Thoracic aorta (tissue), 2 donors: ENCODE data around the gene SPON1. TPM values are rescaled to one million over a fixed set of nuclear protein-coding genes. Genes with fewer than 3 reads are reported as not detected.
A peak's percentile ranks its signal among the peaks of the same experiment; 100 is the strongest.

Experiments
- ATAC-seq: fragments of 150-250 bp; one replicate; pipeline ENCODE4 v1.8.0; 2017; ENCODE audit warnings: low read depth; ENCODE audit not compliant: insufficient number of reproducible peaks, low FRiP score
- DNase-seq: peaks from one replicate; pipeline ENCODE4 v3.0.0-alpha.2; 2020; ENCODE audit warnings: low spot score
- H3K27ac ChIP-seq, 2 donors: fragments of 200-600 bp; sonication (generic); 1 replicate in 1 of 2; 2 replicates in 1 of 2; pipeline ENCODE4 v1.5.1; 2016; ENCODE audit warnings: mild to moderate bottlenecking in 2 of 2, moderate library complexity in 2 of 2
- H3K27me3 ChIP-seq: fragments of 200-600 bp; sonication (generic); replicated peaks from 2 replicates; pipeline ENCODE4 v1.6.0; 2016; ENCODE audit warnings: mild to moderate bottlenecking; ENCODE audit not compliant: insufficient read depth
- H3K36me3 ChIP-seq: fragments of 200-600 bp; sonication (generic); one replicate; pipeline ENCODE4 v1.5.1; 2016
- H3K4me1 ChIP-seq, 2 donors: fragments of 200-600 bp; sonication (generic); 1 replicate in 1 of 2; 2 replicates in 1 of 2; pipeline versions ENCODE4 v1.5.1 to v1.6.0; 2016; ENCODE audit warnings: low read depth in 2 of 2, mild to moderate bottlenecking in 1 of 2; ENCODE audit not compliant: control insufficient read depth in 1 of 2
- H3K4me3 ChIP-seq: fragments of 200-600 bp; sonication (generic); 2 replicates; pipeline ENCODE4 v1.5.1; 2016; ENCODE audit warnings: mild to moderate bottlenecking
- H3K9me3 ChIP-seq: fragments of 200-600 bp; sonication (generic); 2 replicates; pipeline ENCODE4 v1.5.1; 2016
- CTCF ChIP-seq: fragments of 200-600 bp; sonication (generic); IDR thresholded peaks from one replicate; pipeline ENCODE4 v1.5.1; 2019; ENCODE audit warnings: antibody characterized with exemption
- total RNA-seq, 2 donors: library from RNA; depleted of rRNA; stranded (reverse); fragments of >200 nt; gene quantifications; one replicate each; pipeline versions ENCODE4 v1.1.0 to v1.2.3, GENCODE V29; 2016

Gene SPON1
- total RNA-seq, 2 donors from 2014 or later, result 20.6 to 48.5 TPM

GRCh38 chr11:14114269-14114668 is 151.7 kb downstream of the SPON1 start:
- Histone ChIP-seq H3K27me3 (no peaks in the 10 kb centered on the region), H3K9me3 (no peaks in the 10 kb centered on the region), H3K27ac (no peak overlapping the region), H3K36me3 (no peaks in the 10 kb centered on the region), H3K4me1 (peaks cover 4 to 25% of the 10 kb centered on the region in 2 donors), H3K4me3 (no peak overlapping the region)
- TF ChIP-seq CTCF, result no peak
- no peak for ATAC-seq
- no peak for DNase-seq

GRCh38 chr11:14114786-14115185 is 152.3 kb downstream of the SPON1 start:
- Histone ChIP-seq H3K4me3 (no peak overlapping the region), H3K27me3 (no peaks in the 10 kb centered on the region), H3K36me3 (no peaks in the 10 kb centered on the region), H3K27ac (no peak overlapping the region), H3K9me3 (no peaks in the 10 kb centered on the region), H3K4me1 (peaks cover 4 to 25% of the 10 kb centered on the region in 2 donors)
- DNase-seq (no peak), ATAC-seq (no peak)
- TF ChIP-seq CTCF, result no peak

- Histone ChIP-seq H3K4me3 (no peak overlapping the region), H3K36me3 (no peaks in the 10 kb centered on the region), H3K27me3 (no peaks in the 10 kb centered on the region), H3K9me3 (no peaks in the 10 kb centered on the region), H3K27ac (no peak overlapping the region), H3K4me1 (peaks cover 0 to 2% of the 10 kb centered on the region in 2 donors)
- ATAC-seq, result no peak
- no peak for DNase-seq
- TF ChIP-seq CTCF, result no peak
These were observed 155.1 kb downstream of the SPON1 start for GRCh38 chr11:14117632-14118031.

DNA sequence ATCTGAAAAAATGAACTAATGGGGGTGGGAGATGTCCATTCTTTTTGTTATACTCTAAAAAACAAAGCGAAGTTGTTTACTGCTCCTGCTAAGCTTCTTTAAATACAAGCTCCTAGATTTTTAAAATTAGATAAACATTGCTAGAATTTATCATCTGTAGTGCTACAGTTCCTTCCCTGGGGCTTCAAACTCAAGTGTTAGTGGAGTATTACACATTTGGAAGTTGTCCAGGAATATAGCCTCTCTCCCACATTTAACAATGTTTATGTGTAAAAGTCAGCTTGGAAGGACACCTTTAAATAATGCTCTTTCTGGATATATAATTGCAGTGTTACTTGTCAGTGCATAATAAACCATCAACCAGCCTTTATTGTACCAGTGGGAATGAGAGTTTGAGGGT is 155.5 kb downstream of the SPON1 start:
- Histone ChIP-seq H3K9me3 (no peaks in the 10 kb centered on the region), H3K4me3 (no peak overlapping the region), H3K4me1 (no peaks in the 10 kb centered on the region), H3K27ac (no peak overlapping the region), H3K27me3 (no peaks in the 10 kb centered on the region), H3K36me3 (no peaks in the 10 kb centered on the region)
- ATAC-seq (no peak), DNase-seq (no peak)
- TF ChIP-seq CTCF, result no peak

DNA sequence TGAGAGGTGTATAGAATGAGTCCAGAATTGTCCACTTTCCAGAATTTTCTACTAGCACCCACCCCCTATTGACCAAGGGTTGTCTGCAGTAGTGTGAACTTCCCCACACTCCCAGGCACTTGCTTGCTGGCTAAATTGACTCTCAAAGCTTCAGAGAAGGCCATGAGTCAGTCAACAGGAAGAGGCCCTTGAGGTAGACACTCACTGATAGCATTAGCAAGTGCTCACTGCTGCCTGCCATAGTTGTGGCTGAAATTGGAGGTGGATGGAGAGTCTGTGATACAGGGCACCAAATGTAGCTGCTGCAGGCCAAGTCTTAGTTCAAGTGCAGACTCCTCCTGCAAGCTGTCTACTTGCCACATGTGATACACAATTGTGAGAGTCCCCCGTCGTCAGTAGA is 156.8 kb downstream of the SPON1 start:
- Histone ChIP-seq H3K27me3 (no peaks in the 10 kb centered on the region), H3K4me1 (no peaks in the 10 kb centered on the region), H3K4me3 (no peak overlapping the region), H3K27ac (no peak overlapping the region), H3K36me3 (no peaks in the 10 kb centered on the region), H3K9me3 (no peaks in the 10 kb centered on the region)
- DNase-seq (no peak), ATAC-seq (peak; percentile 28)
- TF ChIP-seq CTCF, result no peak
